K562 (cell line): ENCODE measurements around the gene RRH. TPM values are rescaled to one million over a fixed set of nuclear protein-coding genes. Genes with fewer than 3 reads are reported as not detected.

Experiments
- ADNP ChIP-seq: fragments of 200-800 bp; sonication (Bioruptor generic); IDR thresholded peaks from 2 replicates; pipeline ENCODE4 v1.6.1; 2016; ENCODE audit warnings: missing genetic modification characterization, missing compliant biosample characterization
- E2F8 ChIP-seq: fragments of 450-650 bp; IDR thresholded peaks from 2 replicates; pipeline ENCODE4 v1.7.1; 2018; ENCODE audit warnings: mild to moderate bottlenecking, low read depth; ENCODE audit not compliant: partially characterized antibody
- MEF2D ChIP-seq: conservative IDR thresholded peaks from 2 replicates; pipeline ENCODE4 v1.6.1; 2016; ENCODE audit warnings: low read depth, missing genetic modification characterization, missing compliant biosample characterization
- MIER1 ChIP-seq: fragments of 450-650 bp; IDR thresholded peaks from 2 replicates; pipeline ENCODE4 v1.6.1; 2016; ENCODE audit warnings: antibody characterized with exemption, mild to moderate bottlenecking, low read depth
- POLR2A ChIP-seq: fragments of 450-650 bp; conservative IDR thresholded peaks from 2 replicates; pipeline ENCODE4 v1.6.1; 2016
- PTTG1 ChIP-seq: fragments of 450-650 bp; IDR thresholded peaks from 2 replicates; pipeline ENCODE4 v1.6.1; 2016; ENCODE audit warnings: low read depth, mild to moderate bottlenecking, missing genetic modification characterization, missing compliant biosample characterization
- RFX7 ChIP-seq: fragments of 250-450 bp; sonication (Bioruptor Pico); IDR thresholded peaks from 2 replicates; pipeline ENCODE4 v1.5.1; 2021; ENCODE audit warnings: mild to moderate bottlenecking
- SETDB1 ChIP-seq: IDR thresholded peaks from one replicate; pipeline ENCODE4 v1.6.1; 2012; ENCODE audit warnings: low read length, control low read depth, inconsistent platforms
- TCF7L2 ChIP-seq: fragments of 150-350 bp; IDR thresholded peaks from 2 replicates; pipeline ENCODE4 v1.6.1; 2016; ENCODE audit warnings: low read depth, mild to moderate bottlenecking, low read length, moderate library complexity
- ZC3H11A ChIP-seq: IDR thresholded peaks from 2 replicates; pipeline ENCODE4 v1.6.1; 2012; ENCODE audit warnings: low read depth, low read length, improper control_type of control experiment
- ZC3H4 ChIP-seq: sonication (generic); formaldehyde crosslinking; IDR thresholded peaks from 2 replicates; pipeline ENCODE4 v1.9.0; 2021; ENCODE audit warnings: missing genetic modification reagents, borderline replicate concordance
- ZNF165 ChIP-seq: fragments of 250-450 bp; sonication (Bioruptor Pico); IDR thresholded peaks from 2 replicates; pipeline ENCODE4 v1.4.0; 2020; ENCODE audit warnings: borderline replicate concordance
- ZNF41 ChIP-seq: fragments of 250-450 bp; sonication (Bioruptor Pico); conservative IDR thresholded peaks from 2 replicates; pipeline ENCODE4 v1.4.0; 2020; ENCODE audit warnings: mild to moderate bottlenecking
- ZNF445 ChIP-seq: fragments of 250-450 bp; sonication (Bioruptor Pico); IDR thresholded peaks from 2 replicates; pipeline ENCODE4 v1.4.0; 2020; ENCODE audit warnings: low read depth, mild to moderate bottlenecking, moderate library complexity
- ZNF75A ChIP-seq: fragments of 450-650 bp; formaldehyde crosslinking; IDR thresholded peaks from 2 replicates; pipeline ENCODE4 v1.4.0; 2020; ENCODE audit warnings: mild to moderate bottlenecking
- polyA plus RNA-seq, 8 experiments: library from polyadenylated mRNA; depleted of rRNA in 4 of 8; stranded (reverse) in 5 of 8; unstranded in 3 of 8; fragments of >200 nt; fragmentation: Nextera tagmentation in 2 of 8; fragmentation: Illumina TruSeq in 1 of 8; extraction: Ambion mirVana in 2 of 8; extraction: Trizol in 1 of 8; gene quantifications; 2 replicates each; pipeline versions ENCODE4 v1.2.1 to v1.2.3, GENCODE V29; 2011 to 2014; ENCODE audit warnings: inconsistent platforms in 1 of 8, missing spikeins in 1 of 8
- total RNA-seq, 7 experiments: library from RNA; depleted of rRNA in 6 of 7; stranded (reverse); fragments of >200 nt in 6 of 7; fragmentation: Illumina TruSeq in 2 of 7; extraction: Trizol in 2 of 7; gene quantifications; 2 replicates each; pipeline versions ENCODE4 v1.2.1 to v1.2.3, GENCODE V29; 2011 to 2021; ENCODE audit warnings: low replicate concordance in 1 of 7
- TF ChIP-seq, protein P1 (sequence below): fragments of 450-650 bp; IDR thresholded peaks from 2 replicates; pipeline ENCODE4 v1.6.1; 2017; ENCODE audit warnings: antibody characterized with exemption, mild to moderate bottlenecking
- TF ChIP-seq, protein P2 (sequence below): fragments of 250-450 bp; sonication (Bioruptor Pico); IDR thresholded peaks from 2 replicates; pipeline ENCODE4 v1.6.1; 2021; ENCODE audit warnings: mild to moderate bottlenecking
- TF ChIP-seq, protein P3 (sequence below), 2 experiments: IDR thresholded peaks in 1 of 2; conservative IDR thresholded peaks in 1 of 2; 2 replicates each; pipeline ENCODE4 v1.6.1; 2016; ENCODE audit warnings: low read depth in 2 of 2, mild to moderate bottlenecking in 1 of 2, missing compliant biosample characterization in 1 of 2, missing genetic modification characterization in 1 of 2, moderate library complexity in 1 of 2

Gene RRH
- total and polyA plus RNA-seq, 9 of the 15 experiments (the other 6 are each of a cell fraction or from before 2014, with no cell fraction given) = 0.04 to 0.31 (median 0.12) TPM; not detected in 3

DNA sequence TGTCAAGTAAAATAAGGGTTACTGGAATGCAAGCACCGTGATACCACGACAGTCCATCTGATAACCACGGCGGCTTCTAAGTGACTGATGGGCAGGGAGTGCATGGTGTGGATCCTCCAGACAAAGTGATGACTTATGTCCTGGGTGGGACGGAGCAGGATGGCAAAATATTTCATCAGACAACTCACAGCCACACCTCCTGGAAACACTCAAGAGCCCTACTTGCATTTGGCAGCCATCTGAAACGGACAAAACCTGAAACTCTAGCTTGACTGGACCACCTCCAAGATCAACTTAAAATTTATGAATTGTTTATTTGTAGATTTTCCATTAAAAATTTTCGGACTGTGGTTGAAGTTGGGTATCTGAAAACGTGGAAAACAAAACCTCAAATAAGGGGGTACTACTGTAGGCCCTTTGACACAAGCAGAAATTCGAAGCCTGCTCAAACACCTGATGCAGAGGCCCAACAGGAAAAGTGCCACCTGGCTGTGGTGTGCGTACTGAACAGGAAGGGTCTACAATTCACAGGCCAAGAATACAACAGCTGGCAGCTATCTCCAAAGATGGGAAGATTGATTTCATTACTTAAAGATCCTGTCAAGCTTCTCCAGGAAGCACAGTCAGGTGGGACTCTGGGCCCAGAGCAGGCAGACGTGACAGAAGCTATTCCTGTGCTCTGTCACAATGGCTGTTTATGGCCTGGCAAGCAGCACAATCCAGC is 46.2 kb downstream of the RRH start (continued):
- TF ChIP-seq, protein P1, sequence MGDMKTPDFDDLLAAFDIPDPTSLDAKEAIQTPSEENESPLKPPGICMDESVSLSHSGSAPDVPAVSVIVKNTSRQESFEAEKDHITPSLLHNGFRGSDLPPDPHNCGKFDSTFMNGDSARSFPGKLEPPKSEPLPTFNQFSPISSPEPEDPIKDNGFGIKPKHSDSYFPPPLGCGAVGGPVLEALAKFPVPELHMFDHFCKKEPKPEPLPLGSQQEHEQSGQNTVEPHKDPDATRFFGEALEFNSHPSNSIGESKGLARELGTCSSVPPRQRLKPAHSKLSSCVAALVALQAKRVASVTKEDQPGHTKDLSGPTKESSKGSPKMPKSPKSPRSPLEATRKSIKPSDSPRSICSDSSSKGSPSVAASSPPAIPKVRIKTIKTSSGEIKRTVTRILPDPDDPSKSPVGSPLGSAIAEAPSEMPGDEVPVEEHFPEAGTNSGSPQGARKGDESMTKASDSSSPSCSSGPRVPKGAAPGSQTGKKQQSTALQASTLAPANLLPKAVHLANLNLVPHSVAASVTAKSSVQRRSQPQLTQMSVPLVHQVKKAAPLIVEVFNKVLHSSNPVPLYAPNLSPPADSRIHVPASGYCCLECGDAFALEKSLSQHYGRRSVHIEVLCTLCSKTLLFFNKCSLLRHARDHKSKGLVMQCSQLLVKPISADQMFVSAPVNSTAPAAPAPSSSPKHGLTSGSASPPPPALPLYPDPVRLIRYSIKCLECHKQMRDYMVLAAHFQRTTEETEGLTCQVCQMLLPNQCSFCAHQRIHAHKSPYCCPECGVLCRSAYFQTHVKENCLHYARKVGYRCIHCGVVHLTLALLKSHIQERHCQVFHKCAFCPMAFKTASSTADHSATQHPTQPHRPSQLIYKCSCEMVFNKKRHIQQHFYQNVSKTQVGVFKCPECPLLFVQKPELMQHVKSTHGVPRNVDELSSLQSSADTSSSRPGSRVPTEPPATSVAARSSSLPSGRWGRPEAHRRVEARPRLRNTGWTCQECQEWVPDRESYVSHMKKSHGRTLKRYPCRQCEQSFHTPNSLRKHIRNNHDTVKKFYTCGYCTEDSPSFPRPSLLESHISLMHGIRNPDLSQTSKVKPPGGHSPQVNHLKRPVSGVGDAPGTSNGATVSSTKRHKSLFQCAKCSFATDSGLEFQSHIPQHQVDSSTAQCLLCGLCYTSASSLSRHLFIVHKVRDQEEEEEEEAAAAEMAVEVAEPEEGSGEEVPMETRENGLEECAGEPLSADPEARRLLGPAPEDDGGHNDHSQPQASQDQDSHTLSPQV = no peak; the same call in 1 of the 2 replicates
- TF ChIP-seq SETDB1 = no peak
- no peak for TF ChIP-seq ZC3H4
- TF ChIP-seq MIER1 = no peak
- no peak for TF ChIP-seq RFX7
- TF ChIP-seq ZC3H11A = no peak
- no peak; the same call in 1 of the 2 replicates for TF ChIP-seq ZNF41
- TF ChIP-seq, protein P2, sequence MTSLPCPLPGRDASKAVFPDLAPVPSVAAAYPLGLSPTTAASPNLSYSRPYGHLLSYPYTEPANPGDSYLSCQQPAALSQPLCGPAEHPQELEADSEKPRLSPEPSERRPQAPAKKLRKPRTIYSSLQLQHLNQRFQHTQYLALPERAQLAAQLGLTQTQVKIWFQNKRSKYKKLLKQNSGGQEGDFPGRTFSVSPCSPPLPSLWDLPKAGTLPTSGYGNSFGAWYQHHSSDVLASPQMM = no peak
- TF ChIP-seq PTTG1 (tag) = peak; percentile 53; the same call in 1 of the 2 replicates
- no peak for TF ChIP-seq ADNP
- no peak for TF ChIP-seq TCF7L2
- TF ChIP-seq ZNF165 = no peak
- TF ChIP-seq ZNF445 = no peak
- no peak for TF ChIP-seq E2F8
- no peak for TF ChIP-seq ZNF75A
- 0 out of 2 replicates have a peak, but pooled peaks have one; percentile 3 for TF ChIP-seq MEF2D (tag)
- TF ChIP-seq, protein P3, sequence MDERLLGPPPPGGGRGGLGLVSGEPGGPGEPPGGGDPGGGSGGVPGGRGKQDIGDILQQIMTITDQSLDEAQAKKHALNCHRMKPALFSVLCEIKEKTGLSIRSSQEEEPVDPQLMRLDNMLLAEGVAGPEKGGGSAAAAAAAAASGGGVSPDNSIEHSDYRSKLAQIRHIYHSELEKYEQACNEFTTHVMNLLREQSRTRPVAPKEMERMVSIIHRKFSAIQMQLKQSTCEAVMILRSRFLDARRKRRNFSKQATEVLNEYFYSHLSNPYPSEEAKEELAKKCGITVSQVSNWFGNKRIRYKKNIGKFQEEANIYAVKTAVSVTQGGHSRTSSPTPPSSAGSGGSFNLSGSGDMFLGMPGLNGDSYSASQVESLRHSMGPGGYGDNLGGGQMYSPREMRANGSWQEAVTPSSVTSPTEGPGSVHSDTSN (CRISPR knock-in tag; IDR thresholded peaks at IDR 0.05; ENCODE audit: low read depth) = no peak
- TF ChIP-seq, protein P3 (tag; conservative IDR thresholded peaks at IDR 0.05; ENCODE audit: low read depth) = peak; percentile 85
- TF ChIP-seq POLR2A = no peak
